T-cell (primary cell): ENCODE results near the gene CCR8. TPM values are rescaled to one million over a fixed set of nuclear protein-coding genes. Genes with fewer than 3 reads are reported as not detected.

Experiments used
- ATAC-seq, 4 experiments: fragments of 200-7000 bp in 3 of 4; fragments of 150-1000 bp in 1 of 4; cut with Tn5 transposase; replicated peaks in 1 of 4; 1 replicate in 3 of 4; 2 replicates in 1 of 4; pipeline ENCODE4 v1.10.0; 2021; ENCODE audit warnings: moderate library complexity in 3 of 4, mild to moderate bottlenecking in 2 of 4, moderate number of reproducible peaks in 1 of 4
- CTCF ChIA-PET, 2 donors: fragments of 300-600 bp; sonication (Branson Sonifier 250); formaldehyde crosslinking; loops; one replicate each; lab custom pipeline; 2022; ENCODE audit warnings: antibody characterized with exemption in 2 of 2; lab: Charles Lee
- POLR2A ChIA-PET, 2 donors: fragments of 300-600 bp; sonication (Branson Sonifier 250); formaldehyde crosslinking; loops; one replicate each; lab custom pipeline; 2022; ENCODE audit warnings: antibody characterized with exemption in 2 of 2; lab: Charles Lee
- DNase-seq, 35 experiments: peaks; one replicate each; pipeline versions ENCODE4 v3.0.0 to v3.0.0-alpha.2; 2013 to 2023
- H3K27ac ChIP-seq: one replicate; pipeline ENCODE4 v1.5.1; 2013; ENCODE audit warnings: low read length
- H3K27me3 ChIP-seq, 2 experiments: replicated peaks in 1 of 2; 1 replicate in 1 of 2; 2 replicates in 1 of 2; pipeline versions ENCODE4 v1.6.1 to v1.7.0; 2013; ENCODE audit warnings: low read length in 1 of 2, mixed read lengths in 1 of 2; ENCODE audit not compliant: control insufficient read depth in 2 of 2, insufficient read depth in 2 of 2; ENCODE audit errors: extremely low read depth in 1 of 2
- H3K36me3 ChIP-seq, 2 donors: 1 replicate in 1 of 2; 2 replicates in 1 of 2; pipeline versions ENCODE4 v1.6.1 to v1.7.0; 2013; ENCODE audit warnings: low read length in 1 of 2; ENCODE audit not compliant: control insufficient read depth in 2 of 2, insufficient read depth in 1 of 2; ENCODE audit errors: extremely low read depth in 1 of 2
- H3K4me1 ChIP-seq, 2 experiments: 1 replicate in 1 of 2; 2 replicates in 1 of 2; pipeline versions ENCODE4 v1.6.1 to v1.7.0; 2013; ENCODE audit warnings: low read length in 2 of 2, mixed read lengths in 1 of 2; ENCODE audit not compliant: insufficient read depth in 2 of 2, control insufficient read depth in 1 of 2; ENCODE audit errors: extremely low read depth in 1 of 2
- H3K4me3 ChIP-seq, 2 donors: 1 replicate in 1 of 2; 2 replicates in 1 of 2; pipeline versions ENCODE4 v1.5.1 to v1.7.0; 2013; ENCODE audit warnings: mild to moderate bottlenecking in 2 of 2, low read length in 1 of 2, moderate library complexity in 1 of 2; ENCODE audit not compliant: control insufficient read depth in 1 of 2; ENCODE audit errors: extremely low read depth in 1 of 2
- H3K9me3 ChIP-seq: 2 replicates; pipeline ENCODE4 v1.7.0; 2013
- H3K27ac Mint-ChIP-seq, 2 donors: one replicate each; pipeline ENCODE4 v1.8.0; 2020 to 2021; ENCODE audit warnings: mild to moderate bottlenecking in 2 of 2, mixed read lengths in 2 of 2
- H3K27me3 Mint-ChIP-seq, 2 donors: one replicate each; pipeline ENCODE4 v1.8.0; 2021 to 2022; ENCODE audit warnings: mixed read lengths in 2 of 2
- H3K36me3 Mint-ChIP-seq: one replicate; pipeline ENCODE4 v1.8.0; 2021; ENCODE audit warnings: mixed read lengths
- H3K4me1 Mint-ChIP-seq, 3 donors: one replicate each; pipeline ENCODE4 v1.8.0; 2020 to 2022; ENCODE audit warnings: mixed read lengths in 3 of 3, mild to moderate bottlenecking in 1 of 3
- H3K4me3 Mint-ChIP-seq, 3 donors: one replicate each; pipeline ENCODE4 v1.8.0; 2020 to 2022; ENCODE audit warnings: mild to moderate bottlenecking in 3 of 3, mixed read lengths in 3 of 3, moderate library complexity in 3 of 3
- H3K9me3 Mint-ChIP-seq, 3 donors: one replicate each; pipeline ENCODE4 v1.8.0; 2020 to 2022; ENCODE audit warnings: mixed read lengths in 3 of 3
- WGBS: methylation state at CpG from one replicate; pipeline ENCODE4 v1.1.5; 2013; ENCODE audit warnings: missing lambda C conversion rate; ENCODE audit not compliant: insufficient coverage; 5-methylcytosine and 5-hydroxymethylcytosine counted together
- total RNA-seq, 35 experiments: library from RNA in 6 of 35; stranded (reverse) in 6 of 35; fragments of 120-200 nt in 1 of 35; gene quantifications; one replicate each; pipeline versions ENCODE4 v1.2.1 to v1.2.4 and lab custom pipeline; 2013 to 2026

CCR8 gene
- total RNA-seq, 5 donors from 2014 or later (not counting 1 experiment from before 2014, with no cell fraction given): 1.9 to 6.7 (median 2.8) TPM

GRCh38 chr3:39333607-39334006 is 4.1 kb downstream of the CCR8 start:
- peaks cover 0 to 23% (median 0%) of the 10 kb centered on the region in 3 donors for H3K4me1 Mint-ChIP-seq
- H3K9me3 Mint-ChIP-seq: no peaks in the 10 kb centered on the region
- H3K36me3 ChIP-seq: no peaks in the 10 kb centered on the region
- no peaks in the 10 kb centered on the region for H3K27me3 ChIP-seq
- no peak for ATAC-seq
- H3K27ac ChIP-seq: no peak overlapping the region
- no peak for DNase-seq
- POLR2A ChIA-PET: no interaction called here
- CTCF ChIA-PET: no interaction called here
- no peak overlapping the region for H3K27ac Mint-ChIP-seq
- H3K4me3 ChIP-seq: no peak overlapping the region
- H3K9me3 ChIP-seq: no peaks in the 10 kb centered on the region
- H3K36me3 Mint-ChIP-seq: peaks cover 16% of the 10 kb centered on the region
- peaks cover 0 to 5% of the 10 kb centered on the region in 2 donors for H3K27me3 Mint-ChIP-seq
- H3K4me3 Mint-ChIP-seq: no peak overlapping the region
- no peaks in the 10 kb centered on the region for H3K4me1 ChIP-seq

- H3K4me1 ChIP-seq: no peaks in the 10 kb centered on the region
- H3K27me3 ChIP-seq: no peaks in the 10 kb centered on the region
- Mint-ChIP-seq H3K9me3 (no peaks in the 10 kb centered on the region), H3K4me1 (peaks cover 0 to 23% (median 0%) of the 10 kb centered on the region in 3 donors), H3K4me3 (no peak overlapping the region), H3K27me3 (peaks cover 0 to 5% of the 10 kb centered on the region in 2 donors), H3K27ac (no peak overlapping the region), H3K36me3 (peaks cover 16% of the 10 kb centered on the region)
- H3K9me3 ChIP-seq: no peaks in the 10 kb centered on the region
- H3K27ac ChIP-seq: no peak overlapping the region
- H3K4me3 ChIP-seq: no peak overlapping the region
- ATAC-seq (no peak), DNase-seq (no peak)
- ChIA-PET POLR2A (no interaction called here), CTCF (no interaction called here)
- WGBS: no CpG with 5 or more reads among the region's 4 CpGs
- no peaks in the 10 kb centered on the region for H3K36me3 ChIP-seq
Measured at GRCh38 chr3:39334205-39334604, 4.7 kb downstream of the CCR8 start.

GRCh38 chr3:39338201-39338600 is 8.7 kb downstream of the CCR8 start:
- H3K4me1 Mint-ChIP-seq: peaks cover 0 to 5% (median 0%) of the 10 kb centered on the region in 3 donors
- Histone ChIP-seq H3K27ac (no peak overlapping the region), H3K27me3 (no peaks in the 10 kb centered on the region), H3K9me3 (no peaks in the 10 kb centered on the region), H3K4me3 (no peak overlapping the region), H3K36me3 (no peaks in the 10 kb centered on the region), H3K4me1 (no peaks in the 10 kb centered on the region)
- no peak overlapping the region for H3K27ac Mint-ChIP-seq
- CTCF ChIA-PET: no interaction called here
- DNase-seq (no peak), ATAC-seq (no peak)
- peaks cover 0 to 6% of the 10 kb centered on the region in 2 donors for H3K27me3 Mint-ChIP-seq
- POLR2A ChIA-PET: no interaction called here
- H3K4me3 Mint-ChIP-seq: no peak overlapping the region
- WGBS: no CpG with 5 or more reads among the region's 1 CpG
- H3K9me3 Mint-ChIP-seq: no peaks in the 10 kb centered on the region
- H3K36me3 Mint-ChIP-seq: peaks cover 8% of the 10 kb centered on the region

- Histone ChIP-seq H3K4me1 (no peaks in the 10 kb centered on the region), H3K36me3 (no peaks in the 10 kb centered on the region), H3K9me3 (no peaks in the 10 kb centered on the region), H3K4me3 (no peak overlapping the region), H3K27me3 (no peaks in the 10 kb centered on the region), H3K27ac (no peak overlapping the region)
- Mint-ChIP-seq H3K9me3 (no peaks in the 10 kb centered on the region), H3K27ac (no peak overlapping the region), H3K36me3 (peaks cover 4% of the 10 kb centered on the region), H3K4me3 (no peak overlapping the region), H3K27me3 (peaks cover 0 to 6% of the 10 kb centered on the region in 2 donors), H3K4me1 (peaks cover 0 to 2% (median 0%) of the 10 kb centered on the region in 3 donors)
- DNase-seq (no peak), ATAC-seq (no peak)
- ChIA-PET POLR2A (no interaction called here), CTCF (no interaction called here)
- no CpG with 5 or more reads among the region's 1 CpG for WGBS
Measured at GRCh38 chr3:39339086-39339485, 9.6 kb downstream of the CCR8 start.

GRCh38 chr3:39343076-39343717 is 13.7 kb downstream of the CCR8 start:
- ChIA-PET CTCF (interaction anchor here in 1 of 2 donors (0.7 kb wide), 2 partner anchors 847 to 1833 kb away, joined by 3 read pairs; no protein-coding TSS in a partner anchor), POLR2A (no interaction called here)
- no peak overlapping the region for H3K4me3 ChIP-seq
- Mint-ChIP-seq H3K4me1 (peaks cover 16 to 22% (median 21%) of the 10 kb centered on the region in 3 donors), H3K36me3 (no peaks in the 10 kb centered on the region), H3K9me3 (no peaks in the 10 kb centered on the region), H3K27ac (no peak overlapping the region), H3K27me3 (peaks cover 0 to 1% of the 10 kb centered on the region in 2 donors), H3K4me3 (no peak overlapping the region)
- H3K9me3 ChIP-seq: no peaks in the 10 kb centered on the region
- no peak for DNase-seq
- no peak overlapping the region for H3K27ac ChIP-seq
- WGBS: no CpG with 5 or more reads among the region's 1 CpG
- no peak for ATAC-seq
- H3K36me3 ChIP-seq: no peaks in the 10 kb centered on the region
- H3K4me1 ChIP-seq: peaks cover 4 to 14% of the 10 kb centered on the region in 2 experiments
- H3K27me3 ChIP-seq: no peaks in the 10 kb centered on the region

- H3K4me1 ChIP-seq: peaks cover 4 to 14% of the 10 kb centered on the region in 2 experiments
- no peaks in the 10 kb centered on the region for H3K36me3 ChIP-seq
- CTCF ChIA-PET: no interaction called here
- Mint-ChIP-seq H3K4me1 (peaks cover 17 to 22% (median 21%) of the 10 kb centered on the region in 3 donors), H3K27ac (no peak overlapping the region), H3K27me3 (peaks cover 0 to 1% of the 10 kb centered on the region in 2 donors), H3K9me3 (no peaks in the 10 kb centered on the region), H3K36me3 (no peaks in the 10 kb centered on the region), H3K4me3 (no peak overlapping the region)
- H3K27me3 ChIP-seq: no peaks in the 10 kb centered on the region
- no peak for DNase-seq
- H3K4me3 ChIP-seq: no peak overlapping the region
- H3K27ac ChIP-seq: no peak overlapping the region
- no peak for ATAC-seq
- no peaks in the 10 kb centered on the region for H3K9me3 ChIP-seq
- POLR2A ChIA-PET: no interaction called here
Measured at GRCh38 chr3:39343760-39344159, 14.3 kb downstream of the CCR8 start.
